Measurements from ENCODE around the gene EPHA2. TPM values are rescaled to one million over a fixed set of nuclear protein-coding genes. Genes with fewer than 3 reads are reported as not detected.

EPHA2 gene
- total RNA-seq, 1 donor from 2014 or later = 42.7 TPM

DNA sequence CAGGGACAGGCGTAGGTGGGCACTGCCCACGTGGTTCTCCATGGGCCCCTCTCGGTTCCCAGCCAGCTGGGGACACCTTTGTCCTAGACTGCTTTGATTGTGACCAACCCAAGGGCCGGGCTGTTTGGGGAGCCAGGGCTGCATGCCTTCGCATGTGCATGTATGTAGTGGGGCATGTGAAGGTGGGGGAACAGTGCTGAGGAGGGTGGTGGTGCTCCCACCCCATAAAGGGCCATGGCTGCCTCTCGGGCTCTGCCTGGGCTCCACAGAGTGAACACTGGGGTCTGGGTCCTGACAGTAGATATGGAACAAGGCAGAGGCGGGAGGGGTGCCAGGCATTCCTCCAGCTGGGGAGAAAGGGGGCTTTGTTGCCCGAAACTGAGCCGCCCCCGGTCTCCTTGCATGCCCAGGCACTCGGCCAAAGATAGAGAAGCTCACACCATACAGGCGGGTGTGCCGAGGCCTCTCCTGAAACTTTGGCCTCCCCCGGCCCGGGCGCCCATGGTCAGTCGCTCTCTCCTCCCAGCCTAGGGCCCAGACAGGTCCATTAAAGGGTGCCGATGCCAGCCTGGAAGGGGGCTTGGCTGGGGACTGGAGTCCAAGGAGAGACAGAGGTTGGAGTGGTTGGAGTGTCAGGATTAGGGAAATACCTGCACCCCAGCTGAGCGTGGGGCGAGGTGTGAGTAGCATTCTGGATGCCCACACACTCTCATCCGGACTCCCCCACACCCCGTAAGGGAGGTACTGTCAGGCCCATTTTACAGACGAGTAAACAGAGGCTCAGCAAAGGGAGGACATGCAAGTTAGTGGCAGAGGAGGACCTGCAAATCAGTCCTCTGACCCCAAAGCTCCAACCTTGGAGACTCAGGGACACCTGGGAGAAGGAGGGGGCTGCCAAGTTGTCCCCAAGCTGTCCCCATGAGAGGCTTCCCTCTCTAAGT lies 41.1 kb downstream of the EPHA2 start:
- H3K27ac ChIP-seq = no peak overlapping the region
- no peak overlapping the region for H3K4me3 ChIP-seq
- no peak for DNase-seq (ENCODE audit: low spot score in 2 of 2)
- no peaks in the 10 kb centered on the region for H3K36me3 ChIP-seq
- TF ChIP-seq, protein P1, sequence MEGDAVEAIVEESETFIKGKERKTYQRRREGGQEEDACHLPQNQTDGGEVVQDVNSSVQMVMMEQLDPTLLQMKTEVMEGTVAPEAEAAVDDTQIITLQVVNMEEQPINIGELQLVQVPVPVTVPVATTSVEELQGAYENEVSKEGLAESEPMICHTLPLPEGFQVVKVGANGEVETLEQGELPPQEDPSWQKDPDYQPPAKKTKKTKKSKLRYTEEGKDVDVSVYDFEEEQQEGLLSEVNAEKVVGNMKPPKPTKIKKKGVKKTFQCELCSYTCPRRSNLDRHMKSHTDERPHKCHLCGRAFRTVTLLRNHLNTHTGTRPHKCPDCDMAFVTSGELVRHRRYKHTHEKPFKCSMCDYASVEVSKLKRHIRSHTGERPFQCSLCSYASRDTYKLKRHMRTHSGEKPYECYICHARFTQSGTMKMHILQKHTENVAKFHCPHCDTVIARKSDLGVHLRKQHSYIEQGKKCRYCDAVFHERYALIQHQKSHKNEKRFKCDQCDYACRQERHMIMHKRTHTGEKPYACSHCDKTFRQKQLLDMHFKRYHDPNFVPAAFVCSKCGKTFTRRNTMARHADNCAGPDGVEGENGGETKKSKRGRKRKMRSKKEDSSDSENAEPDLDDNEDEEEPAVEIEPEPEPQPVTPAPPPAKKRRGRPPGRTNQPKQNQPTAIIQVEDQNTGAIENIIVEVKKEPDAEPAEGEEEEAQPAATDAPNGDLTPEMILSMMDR (IDR thresholded peaks at IDR 0.05) = no peak
- no peaks in the 10 kb centered on the region for H3K9me3 ChIP-seq
- intact Hi-C loops (cut with DNase I) = no loop called here
- no peaks in the 10 kb centered on the region for H3K27me3 ChIP-seq
- peaks cover 0 to 2% of the 10 kb centered on the region in 2 donors for H3K4me1 ChIP-seq

- Histone ChIP-seq H3K4me1 (peaks cover 0 to 2% of the 10 kb centered on the region in 2 donors), H3K9me3 (peaks cover 0 to 9% of the 10 kb centered on the region in 2 donors), H3K4me3 (no peak overlapping the region), H3K27me3 (no peaks in the 10 kb centered on the region), H3K27ac (no peak overlapping the region), H3K36me3 (no peaks in the 10 kb centered on the region)
- no peak for DNase-seq (ENCODE audit: low spot score in 2 of 2)
- intact Hi-C loops (cut with DNase I) = no loop called here
- TF ChIP-seq, protein P1 (IDR thresholded peaks at IDR 0.05) = no peak
Observed at GRCh38 chr1:16112596-16113555, 43.0 kb downstream of the EPHA2 start.

GRCh38 chr1:16111771-16112595 lies 43.9 kb downstream of the EPHA2 start:
- H3K9me3 ChIP-seq = peaks cover 0 to 11% of the 10 kb centered on the region in 2 donors
- DNase-seq (ENCODE audit: low spot score in 2 of 2) = no peak
- H3K27me3 ChIP-seq = no peaks in the 10 kb centered on the region
- H3K4me3 ChIP-seq = no peak overlapping the region
- no peaks in the 10 kb centered on the region for H3K36me3 ChIP-seq
- peaks cover 0 to 2% of the 10 kb centered on the region in 2 donors for H3K4me1 ChIP-seq
- TF ChIP-seq, protein P1 (IDR thresholded peaks at IDR 0.05) = no peak
- intact Hi-C loops (cut with DNase I) = no loop called here
- no peak overlapping the region for H3K27ac ChIP-seq

GRCh38 chr1:16110884-16111283 lies 45.0 kb downstream of the EPHA2 start:
- TF ChIP-seq, protein P1 (IDR thresholded peaks at IDR 0.05) = no peak
- Histone ChIP-seq H3K36me3 (no peaks in the 10 kb centered on the region), H3K27ac (no peak overlapping the region), H3K4me1 (peaks cover 0 to 2% of the 10 kb centered on the region in 2 donors), H3K27me3 (no peaks in the 10 kb centered on the region), H3K4me3 (no peak overlapping the region), H3K9me3 (peaks cover 0 to 11% of the 10 kb centered on the region in 2 donors)
- intact Hi-C loops (cut with DNase I) = no loop called here
- no peak for DNase-seq (ENCODE audit: low spot score in 2 of 2)

GRCh38 chr1:16110456-16110855 lies 45.4 kb downstream of the EPHA2 start:
- H3K27ac ChIP-seq = no peak overlapping the region
- TF ChIP-seq, protein P1 (IDR thresholded peaks at IDR 0.05) = no peak
- no peaks in the 10 kb centered on the region for H3K36me3 ChIP-seq
- no peak overlapping the region for H3K4me3 ChIP-seq
- H3K9me3 ChIP-seq = peaks cover 0 to 11% of the 10 kb centered on the region in 2 donors
- intact Hi-C loops (cut with DNase I) = no loop called here
- H3K27me3 ChIP-seq = no peaks in the 10 kb centered on the region
- no peak for DNase-seq (ENCODE audit: low spot score in 2 of 2)
- H3K4me1 ChIP-seq = peaks cover 0 to 2% of the 10 kb centered on the region in 2 donors
